ENCODE results near the gene SEMA3F.
"Not testable (repeated sequence)": the region's sequence is repeated elsewhere in the genome, so short reads cannot be mapped to it uniquely, and the experiment has no call there.

SEMA3F gene

GRCh38 chr3:50212502-50212901 is 57.4 kb downstream of the SEMA3F start:
- DNase-seq (ENCODE audit: low read depth), result no peak

DNA sequence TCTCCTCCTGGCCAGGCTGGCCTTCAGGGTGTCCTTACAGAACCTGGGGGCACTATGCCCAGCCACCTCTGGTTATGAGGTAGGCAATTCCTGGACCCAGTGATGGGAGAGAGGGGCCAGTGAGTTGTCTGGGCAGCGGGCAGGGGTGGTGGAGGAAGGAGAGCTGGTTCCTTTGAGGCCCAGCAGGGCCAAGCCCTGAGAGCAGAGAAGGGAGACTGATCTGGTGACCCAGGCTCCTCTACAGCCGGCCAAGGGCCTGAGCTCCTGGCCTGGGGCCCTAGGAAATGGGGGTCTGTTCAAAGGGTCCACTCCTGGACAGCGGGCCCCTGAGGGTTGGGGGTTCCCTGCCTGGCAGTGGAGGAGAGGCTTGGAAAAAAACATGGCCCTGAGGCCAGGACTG is 57.8 kb downstream of the SEMA3F start:
- no peak for DNase-seq (ENCODE audit: low read depth)

- DNase-seq (ENCODE audit: low read depth), result no peak
Measured at GRCh38 chr3:50213373-50213772, 58.2 kb downstream of the SEMA3F start.

GRCh38 chr3:50214824-50215223 is 59.7 kb downstream of the SEMA3F start:
- no peak for DNase-seq (ENCODE audit: low read depth)

- no peak for DNase-seq (ENCODE audit: low read depth)
Measured at GRCh38 chr3:50215529-50215928, 60.4 kb downstream of the SEMA3F start.

GRCh38 chr3:50217681-50218080 is 62.6 kb downstream of the SEMA3F start:
- no peak for DNase-seq (ENCODE audit: low read depth)

DNA sequence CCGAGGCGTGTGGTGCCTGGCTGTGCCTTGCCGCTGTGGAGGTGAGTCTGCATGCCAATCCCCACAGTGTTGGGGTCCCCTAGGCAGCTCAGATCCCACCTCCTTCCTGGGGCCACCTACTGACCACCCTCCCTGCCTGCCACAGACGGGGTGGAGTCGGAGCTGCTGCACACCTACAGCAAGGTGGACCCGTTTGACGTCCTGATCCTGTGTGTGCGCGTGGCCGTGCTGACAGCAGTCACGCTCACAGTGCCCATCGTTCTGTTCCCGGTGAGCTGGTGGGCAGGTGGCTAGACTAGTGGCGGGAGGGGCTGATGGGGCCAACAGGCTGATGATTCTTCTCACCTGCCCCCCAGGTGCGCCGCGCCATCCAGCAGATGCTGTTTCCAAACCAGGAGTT is 63.3 kb downstream of the SEMA3F start:
- no peak for DNase-seq (ENCODE audit: low read depth)

DNA sequence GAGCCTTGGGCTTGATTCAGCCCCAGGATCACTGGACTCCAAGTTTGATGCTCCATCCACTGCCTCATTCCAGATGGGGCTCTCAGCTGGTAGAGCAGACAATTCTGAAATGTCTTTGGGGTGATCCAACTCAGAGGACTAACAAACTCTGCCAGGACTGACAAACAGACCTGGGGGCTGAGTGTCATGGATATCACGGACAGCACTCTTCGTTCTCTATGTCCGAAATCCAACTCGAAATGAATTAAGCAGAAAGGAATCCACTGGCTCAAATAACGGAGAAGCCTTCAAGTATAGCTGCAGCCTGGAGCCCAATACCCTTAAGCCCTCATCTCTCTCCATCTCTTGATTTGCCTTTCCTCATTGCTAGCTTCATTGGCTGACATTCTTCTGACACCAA is 64.2 kb downstream of the SEMA3F start:
- no peak for DNase-seq (ENCODE audit: low read depth)

DNA sequence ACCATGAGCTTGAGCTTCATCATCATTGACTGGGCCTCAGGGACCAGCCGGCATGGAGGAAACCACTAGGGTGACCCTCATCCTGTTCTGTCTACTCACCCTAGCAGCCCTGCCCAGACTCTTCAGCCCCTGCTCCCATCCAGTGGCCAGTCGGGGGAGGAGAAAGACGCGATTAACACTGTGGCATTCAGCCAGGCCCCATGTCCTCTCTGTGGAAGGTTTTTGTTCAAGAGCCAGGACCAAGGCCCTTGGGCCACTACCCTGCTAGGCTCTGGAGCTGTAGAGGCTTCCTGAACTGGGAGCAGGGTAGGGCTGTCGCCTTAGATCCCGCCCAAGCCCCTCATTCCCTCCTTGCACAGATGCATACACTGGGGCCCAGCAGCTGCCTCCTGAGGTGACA is 65.0 kb downstream of the SEMA3F start:
- no peak for DNase-seq (ENCODE audit: low read depth)

- no peak for DNase-seq (ENCODE audit: low read depth)
Measured at GRCh38 chr3:50221051-50221410, 65.9 kb downstream of the SEMA3F start.

GRCh38 chr3:50221411-50222168 is 66.5 kb downstream of the SEMA3F start:
- DNase-seq (ENCODE audit: low read depth), result no peak

- no peak for DNase-seq (ENCODE audit: low read depth)
Measured at GRCh38 chr3:50222169-50222528, 67.0 kb downstream of the SEMA3F start.

GRCh38 chr3:50224639-50225038 is 69.5 kb downstream of the SEMA3F start:
- DNase-seq (ENCODE audit: low read depth), result no peak

GRCh38 chr3:50226888-50227389 is 71.8 kb downstream of the SEMA3F start:
- DNase-seq (ENCODE audit: low read depth), result peak; percentile 28

DNA sequence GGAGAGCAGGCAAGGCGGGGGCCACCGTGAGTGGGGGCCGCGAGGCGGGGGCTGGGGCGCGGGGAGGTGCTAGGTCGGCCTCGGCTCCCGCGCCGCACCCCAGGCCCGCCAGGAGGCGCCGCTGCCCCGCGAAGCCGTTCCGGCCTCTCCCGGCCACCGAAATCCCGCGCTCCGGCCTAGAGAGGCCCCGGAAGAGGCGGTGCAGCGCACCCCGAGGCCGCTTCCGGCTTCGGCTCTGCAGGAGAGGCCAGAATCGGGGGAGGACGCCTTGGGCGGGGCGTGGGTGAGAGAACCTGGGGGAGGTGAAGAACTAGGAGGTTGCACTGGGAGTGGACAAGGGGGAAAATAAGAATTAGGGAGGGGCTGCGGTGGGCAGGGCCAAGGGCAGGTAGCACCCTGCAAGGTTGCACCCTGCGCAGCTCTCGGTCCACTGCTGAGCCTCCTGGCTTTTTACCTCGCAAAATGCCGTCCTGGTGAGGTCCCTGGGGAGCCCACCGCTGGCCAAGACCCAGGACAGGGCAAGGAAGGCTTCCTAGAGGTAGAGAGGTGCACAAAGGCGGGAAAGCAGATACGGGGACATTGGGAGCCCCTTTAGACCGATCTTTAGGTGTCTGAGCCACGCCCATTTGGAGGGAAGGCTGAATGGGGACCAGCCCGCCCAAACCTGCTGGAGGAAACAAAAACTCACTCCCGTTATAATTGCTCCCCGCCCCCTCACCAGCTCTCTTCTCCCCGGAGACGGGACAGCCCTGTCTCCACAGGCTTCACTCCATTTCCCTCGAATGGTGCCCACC is 72.5 kb downstream of the SEMA3F start:
- peak; percentile 87 for DNase-seq (ENCODE audit: low read depth)

DNA sequence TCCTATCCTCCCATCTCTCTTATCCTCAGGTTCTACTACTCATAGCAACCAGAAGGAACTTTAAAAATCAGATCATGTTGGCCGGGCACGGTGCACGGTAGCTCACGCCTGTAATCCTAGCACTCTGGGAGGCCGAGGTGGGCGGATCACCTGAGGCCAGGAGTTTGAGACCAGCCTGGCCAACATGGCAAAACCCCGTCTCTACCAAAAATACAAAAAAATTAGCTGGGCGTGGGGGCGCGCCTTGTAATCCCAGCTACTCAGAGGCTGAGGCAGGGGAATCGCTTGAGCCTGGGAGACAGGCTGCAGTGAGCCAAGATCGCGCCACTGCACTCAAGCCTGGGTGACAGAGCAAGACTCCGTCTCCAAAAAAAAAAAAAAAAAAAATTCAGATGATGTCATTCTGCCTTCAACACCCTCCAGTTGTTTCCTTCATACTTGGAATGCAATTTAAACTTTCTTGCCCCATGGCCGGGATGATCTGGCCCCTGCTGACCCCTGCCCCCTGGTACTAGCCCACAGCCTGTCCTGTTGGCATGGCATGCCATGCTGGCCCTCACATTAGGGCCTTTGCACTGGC is 73.2 kb downstream of the SEMA3F start:
- DNase-seq (ENCODE audit: low read depth), result not testable (repeated sequence)

DNA sequence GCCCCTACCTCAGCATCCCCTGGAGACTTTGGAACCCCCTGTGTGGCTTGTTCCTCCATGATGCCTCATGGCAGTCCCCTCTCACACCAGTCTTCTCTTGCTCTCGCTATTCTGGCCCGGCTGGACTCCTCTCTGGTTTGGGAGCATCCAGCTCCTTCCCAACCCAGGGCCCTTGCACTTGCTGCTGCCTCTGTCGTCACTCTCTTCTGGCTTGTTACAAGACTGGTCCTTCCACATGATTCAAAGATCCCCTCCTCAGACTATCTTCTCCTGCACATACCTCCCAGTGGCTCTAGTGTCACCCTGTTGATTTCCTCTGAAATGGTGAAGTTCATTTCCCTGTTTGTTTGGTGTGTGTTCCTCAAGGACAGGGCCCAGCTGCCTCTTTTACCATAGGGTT is 74.4 kb downstream of the SEMA3F start:
- no peak for DNase-seq (ENCODE audit: low read depth)

DNA sequence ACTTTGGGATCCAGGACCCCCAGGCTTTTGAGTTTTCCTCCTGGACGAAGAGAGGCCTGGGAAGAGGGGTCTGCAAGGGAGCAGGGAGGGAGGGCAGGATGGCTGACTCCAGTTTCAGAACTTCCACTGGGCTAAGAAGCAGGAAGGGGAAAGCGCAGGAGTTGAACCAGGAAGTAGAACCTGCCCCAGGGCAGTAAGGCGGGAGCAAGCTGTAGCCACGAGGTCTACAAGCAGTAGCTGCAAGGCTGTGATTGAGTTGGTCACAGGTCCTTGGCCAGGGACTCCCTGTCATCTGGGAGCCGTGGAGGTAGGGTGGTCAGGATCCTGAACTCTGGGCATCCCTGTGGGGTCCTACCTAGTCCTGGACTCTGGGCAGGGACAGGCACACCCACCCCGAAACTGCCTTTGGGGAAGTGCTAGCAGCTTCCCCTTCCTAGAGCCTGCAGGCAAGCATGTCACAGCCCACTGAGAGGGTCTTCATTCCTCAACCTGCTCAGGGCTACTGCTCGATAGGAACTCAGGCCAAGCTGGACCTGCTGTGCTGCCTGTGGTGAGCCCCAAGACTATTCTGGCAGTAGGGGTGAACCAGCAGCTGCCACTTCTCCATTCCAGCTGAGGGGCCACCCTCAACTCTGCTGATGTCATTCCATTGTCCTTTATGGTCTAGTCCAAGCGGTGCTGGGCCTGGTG is 75.1 kb downstream of the SEMA3F start:
- DNase-seq (ENCODE audit: low read depth), result no peak

DNA sequence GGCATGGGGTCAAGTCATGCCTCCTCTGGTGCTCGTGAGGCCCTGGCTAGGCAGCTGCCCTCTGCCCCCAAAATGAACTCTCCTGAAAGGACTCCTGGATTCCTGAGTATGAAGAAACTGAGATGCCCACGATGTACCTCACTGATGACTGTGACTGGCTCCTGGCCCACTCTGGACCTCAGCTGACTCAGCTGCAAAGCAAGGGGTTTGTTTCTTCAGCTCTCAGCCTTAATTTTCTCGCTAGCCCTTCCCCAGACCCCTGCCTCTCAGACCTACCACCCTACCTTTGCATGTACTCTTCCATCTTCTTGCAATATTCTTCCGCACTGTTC is 75.6 kb downstream of the SEMA3F start:
- no peak for DNase-seq (ENCODE audit: low read depth)

- no peak for DNase-seq (ENCODE audit: low read depth)
Measured at GRCh38 chr3:50231581-50231980, 76.5 kb downstream of the SEMA3F start.

DNA sequence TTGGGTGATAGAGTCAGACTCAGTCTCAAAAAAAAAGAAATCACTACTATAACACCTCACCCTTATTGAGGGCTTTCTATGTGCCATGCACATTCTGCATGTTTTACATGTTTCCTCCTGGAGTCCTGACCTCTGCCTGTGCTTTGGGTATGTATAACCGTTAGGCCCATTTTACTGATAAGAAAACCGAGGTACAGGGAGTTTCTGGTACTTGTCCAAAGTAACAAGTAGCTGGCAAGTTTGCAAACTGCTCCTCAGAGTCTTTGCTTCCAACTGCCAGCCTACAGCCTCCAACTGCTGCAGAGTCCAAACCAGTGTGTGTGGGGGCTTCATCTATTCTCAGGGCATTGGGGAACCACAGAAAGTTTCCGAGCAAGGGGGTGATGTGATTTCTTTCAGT is 77.2 kb downstream of the SEMA3F start:
- no peak for DNase-seq (ENCODE audit: low read depth)

DNA sequence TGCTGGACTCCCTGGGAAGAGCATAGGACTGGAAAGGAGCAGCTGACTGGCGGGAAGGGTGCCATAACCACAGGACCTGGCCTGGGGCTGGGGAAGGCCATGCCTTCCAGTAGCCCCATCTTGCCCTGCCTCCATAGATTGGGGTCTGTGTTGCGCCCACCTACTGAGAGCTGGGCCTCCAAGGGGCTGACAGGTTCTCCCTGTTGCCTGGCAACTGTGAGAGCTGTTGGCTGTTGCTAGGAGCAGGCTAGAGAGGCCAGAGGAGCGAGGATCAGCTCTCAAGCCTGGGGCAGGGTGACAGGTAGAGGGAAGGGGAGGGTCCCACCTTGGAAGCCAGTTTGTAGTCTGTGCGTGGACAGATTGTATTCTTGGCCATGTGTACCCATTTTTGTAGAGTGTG is 78.1 kb downstream of the SEMA3F start:
- no peak for DNase-seq (ENCODE audit: low read depth)
